Measurements from ENCODE around the gene XRCC3. TPM values are rescaled to one million over a fixed set of nuclear protein-coding genes. Genes with fewer than 3 reads are reported as not detected.
"Not testable (repeated sequence)": the region's sequence is repeated elsewhere in the genome, so short reads cannot be mapped to it uniquely, and the experiment has no call there.

The XRCC3 gene
- total and polyA plus RNA-seq, 7 experiments from 2014 or later: 5.1 to 38.9 (median 10.2) TPM

GRCh38 chr14:103656031-103656755 lies 59.1 kb downstream of the XRCC3 start:
- ChIA-PET CTCF (no interaction called here), POLR2A (interaction anchor here (1.0 kb wide), 1 partner anchor 48 kb away, joined by 3 read pairs; no protein-coding TSS in a partner anchor)
- ATAC-seq: peak; percentile 42
- no peaks in the 10 kb centered on the region for H3K27me3 ChIP-seq (ENCODE audit: control insufficient read depth in 2 of 2, insufficient read depth in 2 of 2, low read length in 2 of 2)
- Mint-ChIP-seq H3K27me3 (no peaks in the 10 kb centered on the region), H3K27ac (peak overlapping the region in 1 of 9 donors; percentile 39), H3K9me3 (no peaks in the 10 kb centered on the region), H3K36me3 (peaks cover 6 to 33% (median 10%) of the 10 kb centered on the region in 5 donors), H3K4me3 (no peak overlapping the region), H3K4me1 (peaks cover 7 to 27% (median 14%) of the 10 kb centered on the region in 7 donors)
- intact Hi-C loops (cut with micrococcal nuclease): no loop called here
- no peak for DNase-seq
- H3K4me1 ChIP-seq (ENCODE audit: control insufficient read depth in 2 of 2, insufficient read depth in 2 of 2, low read length in 2 of 2): no peaks in the 10 kb centered on the region
- no peaks in the 10 kb centered on the region for H3K9me3 ChIP-seq (ENCODE audit: control insufficient read depth in 2 of 3, low read length in 3 of 3)
- no peak overlapping the region for H3K27ac ChIP-seq (ENCODE audit: low read depth, low read length)
- peaks cover 21 to 71% (median 22%) of the 10 kb centered on the region in 3 experiments for H3K36me3 ChIP-seq (ENCODE audit: control insufficient read depth in 2 of 3, insufficient read depth in 3 of 3, low read length in 3 of 3)
- no peak overlapping the region for H3K4me3 ChIP-seq (ENCODE audit: low read length)

GRCh38 chr14:103654619-103655018 lies 60.6 kb downstream of the XRCC3 start:
- Histone ChIP-seq H3K27me3 (ENCODE audit: control insufficient read depth in 2 of 2, insufficient read depth in 2 of 2, low read length in 2 of 2) (no peaks in the 10 kb centered on the region), H3K9me3 (ENCODE audit: control insufficient read depth in 2 of 3, low read length in 3 of 3) (no peaks in the 10 kb centered on the region), H3K27ac (ENCODE audit: low read depth, low read length) (no peak overlapping the region), H3K36me3 (ENCODE audit: control insufficient read depth in 2 of 3, insufficient read depth in 3 of 3, low read length in 3 of 3) (peaks cover 14 to 56% (median 22%) of the 10 kb centered on the region in 3 experiments), H3K4me1 (ENCODE audit: control insufficient read depth in 2 of 2, insufficient read depth in 2 of 2, low read length in 2 of 2) (no peaks in the 10 kb centered on the region), H3K4me3 (ENCODE audit: low read length) (no peak overlapping the region)
- CTCF ChIA-PET: no interaction called here
- POLR2A ChIA-PET: interaction anchor here (0.6 kb wide), 1 partner anchor 182 kb away, joined by 6 read pairs; no protein-coding TSS in a partner anchor
- H3K9me3 Mint-ChIP-seq: no peaks in the 10 kb centered on the region
- no peak overlapping the region for H3K4me3 Mint-ChIP-seq
- ATAC-seq (no peak), DNase-seq (no peak)
- peaks cover 5 to 29% (median 8%) of the 10 kb centered on the region in 5 donors for H3K36me3 Mint-ChIP-seq
- no peaks in the 10 kb centered on the region for H3K27me3 Mint-ChIP-seq
- intact Hi-C loops (cut with micrococcal nuclease): no loop called here
- H3K27ac Mint-ChIP-seq: peak overlapping the region in 1 of 9 donors; percentile 20
- peaks cover 7 to 36% (median 21%) of the 10 kb centered on the region in 7 donors for H3K4me1 Mint-ChIP-seq

GRCh38 chr14:103653805-103654204 lies 61.4 kb downstream of the XRCC3 start:
- Histone ChIP-seq H3K4me1 (ENCODE audit: control insufficient read depth in 2 of 2, insufficient read depth in 2 of 2, low read length in 2 of 2) (no peaks in the 10 kb centered on the region), H3K4me3 (ENCODE audit: low read length) (no peak overlapping the region), H3K9me3 (ENCODE audit: control insufficient read depth in 2 of 3, low read length in 3 of 3) (no peaks in the 10 kb centered on the region), H3K27ac (ENCODE audit: low read depth, low read length) (no peak overlapping the region), H3K27me3 (ENCODE audit: control insufficient read depth in 2 of 2, insufficient read depth in 2 of 2, low read length in 2 of 2) (no peaks in the 10 kb centered on the region), H3K36me3 (ENCODE audit: control insufficient read depth in 2 of 3, insufficient read depth in 3 of 3, low read length in 3 of 3) (peaks cover 10 to 48% (median 18%) of the 10 kb centered on the region in 3 experiments)
- Mint-ChIP-seq H3K4me1 (peaks cover 7 to 36% (median 21%) of the 10 kb centered on the region in 7 donors), H3K27ac (peak overlapping the region in 2 of 9 donors; percentile 52 to 62), H3K36me3 (peaks cover 5 to 25% (median 6%) of the 10 kb centered on the region in 5 donors), H3K27me3 (no peaks in the 10 kb centered on the region), H3K4me3 (no peak overlapping the region), H3K9me3 (no peaks in the 10 kb centered on the region)
- POLR2A ChIA-PET: no interaction called here
- DNase-seq (no peak), ATAC-seq (no peak)
- intact Hi-C loops (cut with micrococcal nuclease): no loop called here
- CTCF ChIA-PET: no interaction called here

GRCh38 chr14:103653336-103653735 lies 61.9 kb downstream of the XRCC3 start:
- H3K27ac ChIP-seq (ENCODE audit: low read depth, low read length); DNase-seq; H3K27me3 ChIP-seq (ENCODE audit: control insufficient read depth in 2 of 2, insufficient read depth in 2 of 2, low read length in 2 of 2); H3K27ac Mint-ChIP-seq; intact Hi-C loops (cut with micrococcal nuclease); H3K9me3 ChIP-seq (ENCODE audit: control insufficient read depth in 2 of 3, low read length in 3 of 3); H3K4me3 ChIP-seq (ENCODE audit: low read length); H3K4me3 Mint-ChIP-seq; POLR2A ChIA-PET; H3K9me3 Mint-ChIP-seq; H3K4me1 ChIP-seq (ENCODE audit: control insufficient read depth in 2 of 2, insufficient read depth in 2 of 2, low read length in 2 of 2); ATAC-seq; H3K27me3 Mint-ChIP-seq: not testable (repeated sequence)
- H3K4me1 Mint-ChIP-seq: peaks cover 7 to 36% (median 21%) of the 10 kb centered on the region in 7 donors
- CTCF ChIA-PET: interaction anchor here (0.6 kb wide), 1 partner anchor 35 kb away, joined by 3 read pairs; no protein-coding TSS in a partner anchor
- H3K36me3 ChIP-seq (ENCODE audit: control insufficient read depth in 2 of 3, insufficient read depth in 3 of 3, low read length in 3 of 3): peaks cover 10 to 47% (median 18%) of the 10 kb centered on the region in 3 experiments
- H3K36me3 Mint-ChIP-seq: peaks cover 5 to 25% (median 6%) of the 10 kb centered on the region in 5 donors

- no peak overlapping the region for H3K4me3 Mint-ChIP-seq
- ATAC-seq (no peak), DNase-seq (no peak)
- H3K4me1 Mint-ChIP-seq: peaks cover 7 to 36% (median 21%) of the 10 kb centered on the region in 7 donors
- H3K27ac ChIP-seq (ENCODE audit: low read depth, low read length): no peak overlapping the region
- ChIA-PET POLR2A (no interaction called here), CTCF (interaction anchor here (0.6 kb wide), 1 partner anchor 34 kb away, joined by 3 read pairs; no protein-coding TSS in a partner anchor)
- H3K27me3 Mint-ChIP-seq: no peaks in the 10 kb centered on the region
- H3K4me1 ChIP-seq (ENCODE audit: control insufficient read depth in 2 of 2, insufficient read depth in 2 of 2, low read length in 2 of 2): no peaks in the 10 kb centered on the region
- H3K4me3 ChIP-seq (ENCODE audit: low read length): no peak overlapping the region
- intact Hi-C loops (cut with micrococcal nuclease): no loop called here
- H3K9me3 ChIP-seq (ENCODE audit: control insufficient read depth in 2 of 3, low read length in 3 of 3): no peaks in the 10 kb centered on the region
- peak overlapping the region in 1 of 9 donors; percentile 32 for H3K27ac Mint-ChIP-seq
- peaks cover 10 to 44% (median 17%) of the 10 kb centered on the region in 3 experiments for H3K36me3 ChIP-seq (ENCODE audit: control insufficient read depth in 2 of 3, insufficient read depth in 3 of 3, low read length in 3 of 3)
- H3K27me3 ChIP-seq (ENCODE audit: control insufficient read depth in 2 of 2, insufficient read depth in 2 of 2, low read length in 2 of 2): no peaks in the 10 kb centered on the region
- H3K9me3 Mint-ChIP-seq: no peaks in the 10 kb centered on the region
- H3K36me3 Mint-ChIP-seq: peaks cover 5 to 21% (median 6%) of the 10 kb centered on the region in 5 donors
Observed at GRCh38 chr14:103652806-103653205, 62.4 kb downstream of the XRCC3 start.

- H3K9me3 ChIP-seq (ENCODE audit: control insufficient read depth in 2 of 3, low read length in 3 of 3): no peaks in the 10 kb centered on the region
- Mint-ChIP-seq H3K27ac (no peak overlapping the region), H3K4me1 (peaks cover 7 to 37% (median 21%) of the 10 kb centered on the region in 7 donors), H3K9me3 (no peaks in the 10 kb centered on the region), H3K36me3 (peaks cover 3 to 14% (median 5%) of the 10 kb centered on the region in 5 donors), H3K27me3 (no peaks in the 10 kb centered on the region), H3K4me3 (no peak overlapping the region)
- ATAC-seq (no peak), DNase-seq (no peak)
- no peak overlapping the region for H3K4me3 ChIP-seq (ENCODE audit: low read length)
- ChIA-PET CTCF (interaction anchor here (0.6 kb wide), 1 partner anchor 60 kb away, joined by 6 read pairs; no protein-coding TSS in a partner anchor), POLR2A (interaction anchor here (0.8 kb wide), 1 partner anchor 16 kb away, joined by 3 read pairs; no protein-coding TSS in a partner anchor)
- H3K4me1 ChIP-seq (ENCODE audit: control insufficient read depth in 2 of 2, insufficient read depth in 2 of 2, low read length in 2 of 2): no peaks in the 10 kb centered on the region
- no peaks in the 10 kb centered on the region for H3K27me3 ChIP-seq (ENCODE audit: control insufficient read depth in 2 of 2, insufficient read depth in 2 of 2, low read length in 2 of 2)
- intact Hi-C loops (cut with micrococcal nuclease): no loop called here
- H3K27ac ChIP-seq (ENCODE audit: low read depth, low read length): no peak overlapping the region
- peaks cover 5 to 32% (median 10%) of the 10 kb centered on the region in 3 experiments for H3K36me3 ChIP-seq (ENCODE audit: control insufficient read depth in 2 of 3, insufficient read depth in 3 of 3, low read length in 3 of 3)
Observed at GRCh38 chr14:103651585-103651984, 63.7 kb downstream of the XRCC3 start.
